Measurements from ENCODE around the gene CNTLN.

GRCh38 chr9:17484906-17485305, 350.1 kb downstream of the CNTLN start:
- TF ChIP-seq POLR2A (IDR thresholded peaks at IDR 0.05; ENCODE audit: low read length) (no peak), GATA1 (IDR thresholded peaks at IDR 0.05; ENCODE audit: low read depth, low read length) (no peak)
